ENCODE data around the gene ADCY5. TPM values are rescaled to one million over a fixed set of nuclear protein-coding genes. Genes with fewer than 3 reads are reported as not detected.

The ADCY5 gene
- total RNA-seq, 1 donor from 2014 or later, result not detected

DNA sequence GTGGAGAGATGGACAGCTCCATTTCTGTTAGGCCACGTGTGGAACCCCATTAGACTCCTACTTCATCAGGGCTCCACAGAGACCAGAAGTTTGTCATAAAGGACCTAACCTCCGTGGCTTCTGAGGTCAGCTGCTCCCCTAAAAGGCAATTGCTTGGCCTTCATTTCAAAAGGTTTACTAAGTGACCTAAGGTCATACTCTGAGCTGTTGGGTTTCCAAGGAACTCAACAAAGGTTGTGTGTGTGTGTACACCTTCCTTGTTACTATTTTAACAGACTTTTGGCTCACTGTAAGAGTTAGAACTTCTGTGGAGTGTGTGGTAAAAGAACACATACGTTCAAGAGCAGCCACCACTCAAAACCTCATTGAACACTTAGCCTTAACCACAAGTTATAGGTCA, 173.2 kb downstream of the ADCY5 start:
- FAIRE-seq, result no peak
- no peak for DNase-seq (ENCODE audit: low read depth)
- H3K36me3 ChIP-seq (ENCODE audit: control insufficient read depth, insufficient read depth, low read length), result no peaks in the 10 kb centered on the region
- H3K4me3 ChIP-seq (ENCODE audit: low read depth, low read length), result no peak overlapping the region
- TF ChIP-seq, protein P1, sequence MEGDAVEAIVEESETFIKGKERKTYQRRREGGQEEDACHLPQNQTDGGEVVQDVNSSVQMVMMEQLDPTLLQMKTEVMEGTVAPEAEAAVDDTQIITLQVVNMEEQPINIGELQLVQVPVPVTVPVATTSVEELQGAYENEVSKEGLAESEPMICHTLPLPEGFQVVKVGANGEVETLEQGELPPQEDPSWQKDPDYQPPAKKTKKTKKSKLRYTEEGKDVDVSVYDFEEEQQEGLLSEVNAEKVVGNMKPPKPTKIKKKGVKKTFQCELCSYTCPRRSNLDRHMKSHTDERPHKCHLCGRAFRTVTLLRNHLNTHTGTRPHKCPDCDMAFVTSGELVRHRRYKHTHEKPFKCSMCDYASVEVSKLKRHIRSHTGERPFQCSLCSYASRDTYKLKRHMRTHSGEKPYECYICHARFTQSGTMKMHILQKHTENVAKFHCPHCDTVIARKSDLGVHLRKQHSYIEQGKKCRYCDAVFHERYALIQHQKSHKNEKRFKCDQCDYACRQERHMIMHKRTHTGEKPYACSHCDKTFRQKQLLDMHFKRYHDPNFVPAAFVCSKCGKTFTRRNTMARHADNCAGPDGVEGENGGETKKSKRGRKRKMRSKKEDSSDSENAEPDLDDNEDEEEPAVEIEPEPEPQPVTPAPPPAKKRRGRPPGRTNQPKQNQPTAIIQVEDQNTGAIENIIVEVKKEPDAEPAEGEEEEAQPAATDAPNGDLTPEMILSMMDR (IDR thresholded peaks at IDR 0.05; ENCODE audit: insufficient read depth, low read length, severe bottlenecking), result no peak
- H3K27me3 ChIP-seq (ENCODE audit: control insufficient read depth, insufficient read depth, low read length), result no peaks in the 10 kb centered on the region

DNA sequence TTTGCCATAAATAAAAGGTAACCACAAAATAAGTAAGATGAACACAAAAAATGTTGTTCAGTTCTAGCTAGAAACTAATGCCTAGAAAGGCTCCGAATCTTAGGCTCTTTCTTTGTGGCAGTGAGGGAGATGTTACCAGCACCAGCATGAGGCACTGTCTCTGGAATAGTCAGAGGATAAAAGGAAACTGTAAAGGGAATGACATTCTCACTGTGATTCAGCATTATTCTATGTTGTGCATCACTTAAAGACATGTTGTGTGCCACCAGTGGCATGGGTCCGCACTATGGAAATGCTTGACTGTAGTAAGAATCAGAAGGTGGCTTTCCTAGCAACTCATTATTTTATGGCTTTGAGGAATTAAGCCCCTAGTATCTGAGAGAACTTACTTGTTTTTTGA, 176.3 kb downstream of the ADCY5 start:
- H3K27me3 ChIP-seq (ENCODE audit: control insufficient read depth, insufficient read depth, low read length), result no peaks in the 10 kb centered on the region
- FAIRE-seq (no peak), DNase-seq (ENCODE audit: low read depth) (peak; percentile 58)
- peaks cover 2% of the 10 kb centered on the region for H3K36me3 ChIP-seq (ENCODE audit: control insufficient read depth, insufficient read depth, low read length)
- TF ChIP-seq, protein P1 (IDR thresholded peaks at IDR 0.05; ENCODE audit: insufficient read depth, low read length, severe bottlenecking), result no peak
- no peak overlapping the region for H3K4me3 ChIP-seq (ENCODE audit: low read depth, low read length)

DNA sequence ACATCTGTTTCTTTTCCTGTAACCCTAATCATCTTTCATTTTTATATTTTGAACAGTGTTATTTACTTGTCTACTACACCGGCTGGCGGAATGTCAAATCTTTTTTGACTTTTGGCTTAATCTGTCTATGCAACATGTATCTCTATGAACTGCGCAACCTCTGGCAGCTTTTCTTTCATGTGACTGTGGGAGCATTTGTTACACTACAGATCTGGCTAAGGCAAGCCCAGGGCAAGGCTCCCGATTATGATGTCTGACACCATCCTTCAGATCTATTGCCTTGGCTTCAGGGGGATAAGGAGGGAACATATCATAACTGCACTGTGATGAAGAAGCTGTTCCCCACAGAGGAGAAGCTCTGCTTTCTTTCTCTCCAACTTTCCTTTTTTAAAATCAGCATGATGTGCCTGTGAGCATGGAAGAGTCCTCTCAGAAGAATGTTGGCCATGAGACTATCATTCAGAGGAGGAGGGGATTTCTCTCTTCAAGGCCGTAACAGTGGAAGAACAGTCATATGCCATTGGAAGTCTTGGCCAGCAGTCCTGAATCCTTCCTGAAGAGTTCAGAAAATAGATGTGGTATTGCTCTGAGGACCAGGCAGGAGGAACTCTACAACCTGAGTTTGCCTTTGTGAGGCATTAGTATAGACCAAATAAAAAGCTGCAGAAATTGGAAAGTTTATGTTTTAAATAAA, 177.3 kb downstream of the ADCY5 start:
- Histone ChIP-seq H3K4me3 (ENCODE audit: low read depth, low read length) (no peak overlapping the region), H3K36me3 (ENCODE audit: control insufficient read depth, insufficient read depth, low read length) (peaks cover 2% of the 10 kb centered on the region), H3K27me3 (ENCODE audit: control insufficient read depth, insufficient read depth, low read length) (no peaks in the 10 kb centered on the region)
- DNase-seq (ENCODE audit: low read depth), result no peak
- FAIRE-seq, result no peak
- TF ChIP-seq, protein P1 (IDR thresholded peaks at IDR 0.05; ENCODE audit: insufficient read depth, low read length, severe bottlenecking), result no peak

DNA sequence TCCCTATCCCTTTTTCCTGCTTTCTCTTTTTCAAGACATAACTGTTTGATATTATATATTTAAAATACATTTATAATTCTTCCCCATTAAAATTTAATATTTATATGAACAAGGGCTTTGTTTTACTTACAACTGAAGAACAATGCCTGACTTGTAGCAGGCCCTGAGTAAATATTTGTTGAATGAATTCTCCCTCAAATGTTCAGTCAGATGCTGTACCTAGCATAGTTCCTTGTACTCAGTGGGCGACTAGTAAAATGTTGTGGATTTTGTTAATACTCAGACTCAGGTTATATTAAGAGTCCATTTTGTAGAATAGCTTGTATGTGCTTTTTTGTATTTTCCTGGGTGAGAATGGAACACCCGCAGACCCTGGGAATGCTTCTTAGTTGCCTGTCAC, 178.1 kb downstream of the ADCY5 start:
- Histone ChIP-seq H3K36me3 (ENCODE audit: control insufficient read depth, insufficient read depth, low read length) (peaks cover 2% of the 10 kb centered on the region), H3K4me3 (ENCODE audit: low read depth, low read length) (no peak overlapping the region), H3K27me3 (ENCODE audit: control insufficient read depth, insufficient read depth, low read length) (no peaks in the 10 kb centered on the region)
- FAIRE-seq (no peak), DNase-seq (ENCODE audit: low read depth) (no peak)
- TF ChIP-seq, protein P1 (IDR thresholded peaks at IDR 0.05; ENCODE audit: insufficient read depth, low read length, severe bottlenecking), result no peak

DNA sequence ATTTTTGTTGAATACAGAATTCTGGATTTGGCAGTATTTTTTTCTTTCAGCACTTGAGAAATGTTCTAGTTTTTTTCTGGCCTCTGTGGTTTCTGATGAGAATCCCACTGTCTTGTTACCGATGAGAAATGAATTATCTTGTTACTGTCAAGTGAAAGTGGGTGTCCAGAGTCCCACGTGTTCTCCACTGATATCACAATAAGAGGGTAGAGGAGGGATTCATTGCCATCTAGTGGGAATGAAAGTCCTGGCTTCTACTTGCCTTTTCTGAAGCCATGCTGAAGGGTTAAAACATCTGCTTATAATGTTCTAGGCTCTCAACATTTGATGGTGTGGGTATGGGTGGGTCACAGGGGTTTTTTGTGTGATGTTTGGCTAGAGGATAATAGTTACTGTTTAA, 181.1 kb downstream of the ADCY5 start:
- DNase-seq (ENCODE audit: low read depth) (no peak), FAIRE-seq (no peak)
- no peaks in the 10 kb centered on the region for H3K27me3 ChIP-seq (ENCODE audit: control insufficient read depth, insufficient read depth, low read length)
- peaks cover 2% of the 10 kb centered on the region for H3K36me3 ChIP-seq (ENCODE audit: control insufficient read depth, insufficient read depth, low read length)
- H3K4me3 ChIP-seq (ENCODE audit: low read depth, low read length), result no peak overlapping the region
- TF ChIP-seq, protein P1 (IDR thresholded peaks at IDR 0.05; ENCODE audit: insufficient read depth, low read length, severe bottlenecking), result no peak

DNA sequence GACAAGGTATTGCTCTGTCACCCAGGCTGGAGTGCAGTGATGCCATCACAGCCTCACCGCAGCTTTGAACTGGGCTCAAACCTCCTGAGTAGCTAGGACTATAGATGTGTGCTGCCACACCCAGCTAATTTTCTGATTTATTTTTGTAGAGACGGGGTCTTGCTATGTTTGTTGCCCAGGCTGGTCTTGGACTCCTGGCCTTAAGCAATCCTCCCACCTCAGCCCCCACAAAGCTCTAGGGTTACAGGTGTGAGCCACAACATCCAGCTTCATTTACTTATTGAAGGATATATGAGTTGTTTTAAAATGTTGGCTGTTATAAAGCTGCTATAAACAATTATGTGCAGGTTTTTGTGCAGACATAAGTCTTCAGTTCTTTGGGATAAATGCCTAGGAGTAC, 184.9 kb downstream of the ADCY5 start:
- Histone ChIP-seq H3K27me3 (ENCODE audit: control insufficient read depth, insufficient read depth, low read length) (no peaks in the 10 kb centered on the region), H3K4me3 (ENCODE audit: low read depth, low read length) (no peak overlapping the region), H3K36me3 (ENCODE audit: control insufficient read depth, insufficient read depth, low read length) (peaks cover 2% of the 10 kb centered on the region)
- FAIRE-seq (no peak), DNase-seq (ENCODE audit: low read depth) (no peak)
- TF ChIP-seq, protein P1 (IDR thresholded peaks at IDR 0.05; ENCODE audit: insufficient read depth, low read length, severe bottlenecking), result no peak

All from bronchial epithelial cell (primary cell).